ENCODE data around the gene BCO1. TPM values are rescaled to one million over a fixed set of nuclear protein-coding genes. Genes with fewer than 3 reads are reported as not detected.

The BCO1 gene
- total and polyA plus RNA-seq, 12 donors, result 0.20 to 0.42 TPM; not detected in 10

- ATAC-seq (no peak), DNase-seq (no peak)
- Histone ChIP-seq H3K36me3 (no peaks in the 10 kb centered on the region), H3K27me3 (no peaks in the 10 kb centered on the region), H3K4me3 (no peak overlapping the region), H3K27ac (no peak overlapping the region), H3K4me1 (peaks cover 0 to 5% (median 0%) of the 10 kb centered on the region in 9 donors), H3K9me3 (peaks cover 0 to 8% (median 0%) of the 10 kb centered on the region in 11 donors)
- TF ChIP-seq CTCF (IDR thresholded peaks at IDR 0.05), result no peak
- WGBS, 2 donors, result 82 to 89% methylated on average over 5 of the region's 5 CpGs
- intact Hi-C loops (cut with DNase I), result loop anchor here in 1 of 10 donors (10.0 kb wide), 1 partner anchor 132 kb away; no protein-coding TSS in a partner anchor
Observed at GRCh38 chr16:81337097-81337496, 98.6 kb downstream of the BCO1 start.

Other genes with a start within 250 kb of the BCO1 start
- gene CMC2, start 231.8 kb upstream of the BCO1 start, total RNA-seq, result 100 to 1,000 TPM in 8 of 10 donors, 10 to 100 TPM in 2; 95.1 to 129 (median 121) TPM
- gene CMC2, start 231.8 kb upstream of the BCO1 start, polyA plus RNA-seq, result 100 to 1,000 TPM in 1 of 2 donors, 10 to 100 TPM in 1; 84.3 to 341 TPM
- 10 to 100 TPM in 6 of 10 donors, 1 to 10 TPM in 4; 6.3 to 16.2 (median 11.0) TPM for gene CENPN, start 231.5 kb upstream of the BCO1 start, total RNA-seq
- 1 to 10 TPM in 1 of 2 donors, under 1 TPM in 1; 0.95 to 5.1 TPM for gene CENPN, start 231.5 kb upstream of the BCO1 start, polyA plus RNA-seq
- gene ATMIN, start 202.8 kb upstream of the BCO1 start, total RNA-seq, result 10 to 100 TPM; 22.3 to 32.0 (median 29.9) TPM
- 10 to 100 TPM in 1 of 2 donors, 1 to 10 TPM in 1; 7.4 to 15.5 TPM for gene ATMIN, start 202.8 kb upstream of the BCO1 start, polyA plus RNA-seq
- gene C16orf46, start 161.5 kb upstream of the BCO1 start, total RNA-seq, result 1 to 10 TPM in 1 of 10 donors, under 1 TPM in 7, not detected in 2; 0.19 to 2.0 (median 0.47) TPM
- under 1 TPM in 1 of 2 donors, not detected in 1; 0.78 TPM for gene C16orf46, start 161.5 kb upstream of the BCO1 start, polyA plus RNA-seq
- gene GCSH, start 142.3 kb upstream of the BCO1 start, total RNA-seq, result 10 to 100 TPM; 31.2 to 53.4 (median 44.2) TPM
- 10 to 100 TPM; 26.8 to 42.5 TPM for gene GCSH, start 142.3 kb upstream of the BCO1 start, polyA plus RNA-seq
- gene GAN, start 76.3 kb downstream of the BCO1 start, total RNA-seq, result 10 to 100 TPM in 8 of 10 donors, 1 to 10 TPM in 2; 9.7 to 17.7 (median 12.8) TPM
- 1 to 10 TPM in 1 of 2 donors, under 1 TPM in 1; 0.94 to 2.3 TPM for gene GAN, start 76.3 kb downstream of the BCO1 start, polyA plus RNA-seq
- 10 to 100 TPM in 9 of 10 donors, 1 to 10 TPM in 1; 8.8 to 32.8 (median 14.0) TPM for gene CMIP, start 206.1 kb downstream of the BCO1 start, total RNA-seq
- 1 to 10 TPM; 5.4 to 7.2 TPM for gene CMIP, start 206.1 kb downstream of the BCO1 start, polyA plus RNA-seq